GM19023 (cell line): ENCODE results near the gene RNF212B.
"Not testable (repeated sequence)": the region's sequence is repeated elsewhere in the genome, so short reads cannot be mapped to it uniquely, and the experiment has no call there.

Experiments
- ATAC-seq: cut with Tn5 transposase; IDR thresholded peaks from one replicate; pipeline ENCODE4 v1.9.1; 2021; ENCODE audit warnings: mild to moderate bottlenecking, moderate library complexity; ENCODE audit not compliant: unreplicated experiment

RNF212B gene

GRCh38 chr14:23237772-23238594 lies at the start of gene RNF212B:
TSS of gene RNF212B (plus strand) at chr14:23237936. CDS start at chr14:23240346, 2,410 bp downstream.
- ATAC-seq, result no peak

- no peak for ATAC-seq
Observed at GRCh38 chr14:23193432-23193831, 44.3 kb upstream of the RNF212B start.

GRCh38 chr14:23195552-23196101 lies 42.1 kb upstream of the RNF212B start:
- ATAC-seq, result no peak

GRCh38 chr14:23196487-23196886 lies 41.2 kb upstream of the RNF212B start:
- ATAC-seq, result not testable (repeated sequence)

- not testable (repeated sequence) for ATAC-seq
Observed at GRCh38 chr14:23199141-23199540, 38.6 kb upstream of the RNF212B start.

GRCh38 chr14:23202001-23202400 lies 35.7 kb upstream of the RNF212B start:
- ATAC-seq, result no peak

GRCh38 chr14:23206422-23207145 lies 31.2 kb upstream of the RNF212B start:
- ATAC-seq, result no peak

- ATAC-seq, result no peak
Observed at GRCh38 chr14:23207146-23207540, 30.6 kb upstream of the RNF212B start.

GRCh38 chr14:23208324-23208723 lies 29.4 kb upstream of the RNF212B start:
- no peak for ATAC-seq

- no peak for ATAC-seq
Observed at GRCh38 chr14:23209651-23210423, 27.9 kb upstream of the RNF212B start.

- no peak for ATAC-seq
Observed at GRCh38 chr14:23215421-23215820, 22.3 kb upstream of the RNF212B start.

GRCh38 chr14:23217032-23218020 lies 20.4 kb upstream of the RNF212B start:
- ATAC-seq, result no peak

GRCh38 chr14:23219075-23219474 lies 18.7 kb upstream of the RNF212B start:
- no peak for ATAC-seq

- not testable (repeated sequence) for ATAC-seq
Observed at GRCh38 chr14:23224958-23225357, 12.8 kb upstream of the RNF212B start.

GRCh38 chr14:23227566-23227965 lies 10.2 kb upstream of the RNF212B start:
- ATAC-seq, result no peak

GRCh38 chr14:23228812-23229211 lies 8.9 kb upstream of the RNF212B start:
- ATAC-seq, result no peak

GRCh38 chr14:23232241-23232808 lies 5.4 kb upstream of the RNF212B start:
- ATAC-seq, result not testable (repeated sequence)

GRCh38 chr14:23240661-23241060 lies 2.9 kb downstream of the RNF212B start:
- ATAC-seq, result no peak

- not testable (repeated sequence) for ATAC-seq
Observed at GRCh38 chr14:23241061-23241715, 3.5 kb downstream of the RNF212B start.
